ENCODE data around the gene SPG7.

The SPG7 gene

DNA sequence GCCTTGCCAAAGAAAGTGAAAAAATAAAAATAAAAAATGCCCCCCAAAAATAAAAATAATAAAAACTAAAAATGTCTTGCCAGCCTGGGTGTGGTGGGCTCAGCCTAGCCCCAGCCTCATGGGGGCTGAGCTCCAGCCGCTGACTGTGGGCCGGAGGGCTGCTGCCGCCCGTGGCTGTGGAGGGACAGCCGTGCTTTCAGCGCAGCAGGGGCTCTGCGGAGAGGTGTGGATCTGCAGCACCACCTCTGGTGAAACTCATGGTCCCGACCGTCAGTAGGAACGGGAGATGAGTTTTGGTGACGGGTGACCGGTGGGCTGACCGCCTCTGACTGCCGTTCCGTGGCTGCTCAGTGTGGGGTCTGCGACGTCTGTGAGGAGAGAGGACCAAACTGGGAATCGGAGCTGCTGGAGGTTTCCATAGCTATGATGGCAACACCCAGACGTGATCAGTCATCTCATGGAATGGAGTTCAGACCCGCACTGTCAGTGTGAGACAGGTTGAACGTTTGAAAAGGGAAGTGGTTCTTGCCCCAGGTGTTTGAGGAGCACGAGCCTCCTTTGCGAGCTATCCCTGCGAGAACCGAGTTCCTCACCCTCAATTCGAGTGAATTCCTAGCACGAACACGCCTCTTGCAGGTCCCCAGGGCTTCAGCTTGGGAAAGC lies 40.3 kb downstream of the SPG7 start:
- no peak for DNase-seq

DNA sequence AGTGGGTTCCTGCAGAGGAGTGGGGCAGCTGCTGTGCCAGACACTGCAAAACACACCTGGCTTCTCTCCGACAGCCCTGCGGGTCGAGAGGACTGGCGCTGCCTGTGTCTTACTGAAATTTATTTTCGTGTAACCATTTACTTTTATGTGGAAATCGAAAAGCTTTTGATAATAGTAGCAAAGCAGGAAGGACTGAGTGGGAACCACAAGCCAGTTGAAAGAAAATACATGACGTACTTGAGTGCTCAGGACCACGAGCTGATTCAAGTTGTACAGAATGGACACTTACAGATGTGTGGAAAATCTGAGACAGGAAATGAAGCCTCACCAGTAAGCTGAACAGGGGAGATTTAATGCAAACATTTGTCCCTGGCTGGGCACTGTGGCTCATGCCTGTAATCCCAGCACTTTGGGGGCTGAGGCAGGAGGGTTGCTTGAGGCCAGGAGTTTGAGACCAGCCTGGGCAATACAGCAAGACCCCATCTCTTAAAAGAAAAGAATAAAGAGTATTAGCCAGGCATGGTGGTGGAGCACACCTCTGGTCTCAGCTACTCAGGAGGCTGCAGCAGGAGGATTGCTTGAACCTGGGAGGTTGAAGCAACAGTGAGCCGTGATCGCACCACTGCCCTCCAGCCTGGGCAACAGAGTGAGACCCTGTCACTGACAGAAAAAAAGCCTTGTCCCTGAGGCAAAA lies 41.0 kb downstream of the SPG7 start:
- peak; percentile 20 to 43 for DNase-seq

DNA sequence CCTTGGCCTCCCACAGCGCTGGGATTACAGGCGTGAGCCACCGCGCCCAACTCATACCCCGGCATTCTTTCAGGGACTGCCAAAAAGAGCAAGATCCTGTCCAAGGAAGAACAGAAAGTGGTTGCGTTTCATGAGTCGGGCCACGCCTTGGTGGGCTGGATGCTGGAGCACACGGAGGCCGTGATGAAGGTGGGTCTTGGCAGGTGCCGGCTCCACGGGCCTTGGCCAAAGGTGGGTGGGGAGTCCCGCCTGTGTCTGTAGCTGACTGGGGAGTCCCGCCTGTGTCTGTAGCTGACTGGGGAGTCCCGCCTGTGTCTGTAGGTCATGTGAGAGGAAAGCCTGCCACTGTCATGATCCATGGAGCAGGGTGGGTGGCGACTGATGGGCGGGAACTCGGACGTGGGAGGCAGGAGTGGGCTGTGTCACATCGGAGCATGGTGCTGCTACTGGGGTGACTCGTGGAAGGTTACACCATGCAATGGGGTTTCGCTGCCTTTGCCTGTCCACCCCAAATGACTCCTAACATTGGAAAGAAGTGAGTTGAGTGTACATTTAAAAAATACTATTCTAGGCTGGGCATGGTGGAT lies 42.3 kb downstream of the SPG7 start:
- no peak for DNase-seq

DNA sequence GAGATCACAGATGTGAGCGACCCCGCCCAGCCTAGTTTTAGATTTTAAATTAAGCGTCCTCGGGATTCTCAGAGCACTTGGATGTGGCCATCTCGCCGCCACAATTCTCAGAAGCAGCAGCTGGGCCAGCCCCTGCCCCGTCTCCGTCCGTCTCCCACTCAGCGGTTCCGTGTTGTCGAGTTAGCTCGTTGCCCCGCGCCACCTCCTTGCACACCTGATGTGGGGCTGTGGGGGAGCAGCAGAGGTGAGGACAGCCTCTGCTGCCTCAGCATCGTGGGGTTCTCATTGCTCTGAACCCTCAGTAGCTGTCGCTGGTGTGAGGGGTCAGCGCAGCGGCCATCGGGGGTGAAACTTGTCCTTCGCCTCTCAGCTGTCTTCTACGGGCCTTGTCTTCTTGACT lies 44.1 kb downstream of the SPG7 start:
- no peak for DNase-seq

DNA sequence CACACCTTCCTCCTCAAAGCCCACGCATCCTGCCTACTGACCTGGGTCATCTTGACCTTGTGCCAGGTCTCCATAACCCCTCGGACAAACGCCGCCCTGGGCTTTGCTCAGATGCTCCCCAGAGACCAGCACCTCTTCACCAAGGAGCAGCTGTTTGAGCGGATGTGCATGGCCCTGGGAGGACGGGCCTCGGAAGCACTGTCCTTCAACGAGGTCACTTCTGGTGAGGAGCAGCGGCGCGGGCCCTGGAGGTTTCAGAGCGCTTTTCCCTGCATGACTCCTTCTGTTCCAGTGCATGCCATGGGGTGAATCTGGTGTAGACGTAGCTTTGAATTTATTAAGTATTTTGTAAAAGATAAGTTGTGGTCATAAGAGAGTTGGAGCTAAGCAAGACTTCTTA lies 44.7 kb downstream of the SPG7 start:
- DNase-seq: no peak

DNA sequence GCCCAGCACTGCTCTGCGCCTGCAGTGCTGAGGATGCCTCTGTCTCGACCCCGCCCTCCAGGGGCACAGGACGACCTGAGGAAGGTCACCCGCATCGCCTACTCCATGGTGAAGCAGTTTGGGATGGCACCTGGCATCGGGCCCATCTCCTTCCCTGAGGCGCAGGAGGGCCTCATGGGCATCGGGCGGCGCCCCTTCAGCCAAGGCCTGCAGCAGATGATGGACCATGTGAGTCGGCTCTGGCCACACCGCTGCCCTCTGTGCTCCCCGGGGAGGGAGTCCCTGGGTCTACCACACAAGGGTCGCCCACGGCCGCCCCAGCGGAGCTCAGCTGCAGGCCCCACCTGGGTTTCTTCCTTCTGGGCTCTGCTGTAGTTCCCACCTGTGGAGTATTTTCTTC lies 45.5 kb downstream of the SPG7 start:
- DNase-seq: no peak

DNA sequence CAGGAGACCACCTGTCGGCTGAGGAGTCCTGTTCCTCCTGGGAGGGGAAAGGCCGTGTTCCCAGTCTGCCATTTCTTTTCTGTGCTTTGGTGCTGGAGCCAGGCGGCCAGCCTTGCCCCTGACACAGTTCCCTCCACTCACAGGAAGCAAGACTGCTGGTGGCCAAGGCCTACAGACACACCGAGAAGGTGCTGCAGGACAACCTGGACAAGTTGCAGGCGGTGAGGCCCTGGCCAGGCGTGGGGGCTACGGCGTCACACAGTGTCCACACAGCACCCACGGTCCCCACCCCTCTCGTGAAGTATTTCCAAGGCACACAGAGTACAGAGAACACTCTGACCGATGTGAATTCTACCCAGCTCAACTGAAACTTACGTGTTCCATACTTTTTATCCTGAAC lies 46.1 kb downstream of the SPG7 start:
- no peak for DNase-seq

DNA sequence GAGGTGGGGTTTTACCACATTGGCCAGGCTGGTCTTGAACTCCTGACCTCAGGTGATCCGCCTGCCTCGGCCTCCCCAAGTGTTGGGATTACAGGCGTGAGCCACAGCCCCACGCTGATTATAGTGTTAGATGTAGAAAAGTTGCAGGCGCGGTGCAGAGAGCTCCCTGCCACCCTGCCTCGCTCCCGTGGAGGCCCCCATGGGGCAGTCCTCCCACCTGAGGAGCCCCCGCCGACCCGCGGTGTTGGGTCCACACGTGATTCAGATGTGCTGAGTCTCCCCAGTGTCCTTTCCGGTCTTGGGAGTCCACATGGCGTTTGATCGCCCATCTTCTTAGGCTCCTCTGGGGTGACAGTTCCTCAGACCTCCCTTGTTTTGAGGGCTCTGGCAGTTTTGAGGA lies 47.1 kb downstream of the SPG7 start:
- DNase-seq: no peak

DNA sequence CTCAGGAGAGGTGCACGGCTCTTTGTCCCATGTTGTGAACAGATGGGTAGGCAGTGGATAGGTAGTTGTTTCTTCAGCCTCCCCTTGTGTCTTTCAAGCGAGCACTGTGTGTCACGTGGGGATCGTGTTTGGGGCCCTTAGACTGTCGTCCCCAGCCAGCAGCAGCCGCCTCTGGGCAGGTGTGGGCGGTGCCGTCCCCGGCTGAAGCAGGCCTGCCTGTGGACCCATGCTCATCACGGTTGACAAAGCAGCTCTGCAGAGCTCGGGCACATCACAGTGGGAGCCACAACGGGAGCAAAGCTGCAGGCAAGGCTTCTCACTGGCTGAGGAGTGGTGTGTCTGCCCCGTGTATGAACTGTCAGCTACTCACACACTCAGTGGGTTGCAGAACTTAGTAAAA lies 47.6 kb downstream of the SPG7 start:
- no peak for DNase-seq

DNA sequence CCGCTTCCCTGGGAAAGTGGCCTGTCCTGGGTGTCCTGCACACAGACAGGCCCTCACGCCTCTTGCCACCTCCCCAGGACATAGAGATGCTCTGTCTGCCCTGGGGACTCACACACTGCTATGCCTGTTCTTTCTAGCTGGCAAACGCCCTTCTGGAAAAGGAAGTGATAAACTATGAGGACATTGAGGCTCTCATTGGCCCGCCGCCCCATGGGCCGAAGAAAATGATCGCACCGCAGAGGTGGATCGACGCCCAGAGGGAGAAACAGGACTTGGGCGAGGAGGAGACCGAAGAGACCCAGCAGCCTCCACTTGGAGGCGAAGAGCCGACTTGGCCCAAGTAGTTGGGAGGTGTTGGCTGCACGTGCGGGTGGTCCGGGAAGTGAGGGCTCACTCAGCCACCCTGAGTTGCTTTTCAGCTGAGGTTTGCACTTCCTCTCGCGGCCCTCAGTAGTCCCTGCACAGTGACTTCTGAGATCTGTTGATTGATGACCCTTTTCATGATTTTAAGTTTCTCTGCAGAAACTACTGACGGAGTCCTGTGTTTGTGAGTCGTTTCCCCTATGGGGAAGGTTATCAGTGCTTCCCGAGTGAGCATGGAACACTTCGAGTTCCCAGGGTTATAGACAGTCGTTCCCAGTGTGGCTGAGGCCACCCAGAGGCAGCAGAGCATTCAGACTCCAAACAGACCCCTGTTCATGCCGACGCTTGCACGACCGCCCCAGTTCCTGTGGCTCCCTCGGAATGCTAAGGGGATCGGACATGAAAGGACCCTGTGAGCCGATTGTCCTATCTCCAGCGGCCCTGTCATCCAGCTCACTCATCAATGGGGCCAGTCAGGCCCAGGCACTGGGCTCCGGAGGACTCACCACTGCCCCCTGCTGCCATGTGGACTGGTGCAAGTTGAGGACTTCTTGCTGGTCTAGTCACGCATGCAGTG lies 48.8 kb downstream of the SPG7 start:
- DNase-seq: peak; percentile 79 to 82

DNA sequence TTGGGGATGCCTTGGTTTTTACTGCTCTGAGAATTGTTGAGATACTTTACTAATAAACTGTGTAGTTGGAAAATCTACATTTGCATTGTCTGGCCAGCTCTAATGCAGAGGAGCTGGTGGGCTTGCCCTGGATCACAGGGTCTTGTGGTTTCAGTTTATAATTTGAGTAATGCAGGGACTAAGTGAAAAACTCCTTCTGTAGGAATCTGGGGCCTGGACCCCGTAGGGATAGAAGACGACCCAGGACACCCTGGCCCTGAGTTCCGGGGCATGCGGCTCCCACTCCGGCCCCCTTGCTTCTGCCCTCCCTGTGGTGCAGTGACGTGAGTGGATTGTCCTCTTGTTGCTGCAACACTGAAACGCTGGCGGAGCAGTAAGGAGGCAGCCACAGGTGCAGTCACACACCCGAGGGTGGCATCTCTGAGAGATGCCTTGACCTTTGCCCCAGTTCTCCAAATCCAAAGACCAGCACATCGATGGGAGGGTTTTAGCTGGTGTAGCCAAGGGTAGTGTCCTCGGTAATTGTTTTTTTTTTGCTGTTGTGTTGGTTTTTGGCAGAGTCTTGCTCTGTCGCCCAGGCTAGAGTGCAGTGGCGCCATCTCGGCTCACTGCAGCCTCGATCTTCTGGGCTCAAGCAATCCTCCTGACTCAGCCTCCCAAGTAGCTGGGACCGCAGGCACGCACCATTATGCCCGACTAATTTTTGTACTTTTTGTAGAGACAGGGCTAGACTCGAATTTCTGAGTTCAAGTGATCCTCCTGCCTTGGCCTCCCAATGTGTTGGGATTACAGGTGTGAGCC lies 49.7 kb downstream of the SPG7 start:
- DNase-seq: no peak

DNA sequence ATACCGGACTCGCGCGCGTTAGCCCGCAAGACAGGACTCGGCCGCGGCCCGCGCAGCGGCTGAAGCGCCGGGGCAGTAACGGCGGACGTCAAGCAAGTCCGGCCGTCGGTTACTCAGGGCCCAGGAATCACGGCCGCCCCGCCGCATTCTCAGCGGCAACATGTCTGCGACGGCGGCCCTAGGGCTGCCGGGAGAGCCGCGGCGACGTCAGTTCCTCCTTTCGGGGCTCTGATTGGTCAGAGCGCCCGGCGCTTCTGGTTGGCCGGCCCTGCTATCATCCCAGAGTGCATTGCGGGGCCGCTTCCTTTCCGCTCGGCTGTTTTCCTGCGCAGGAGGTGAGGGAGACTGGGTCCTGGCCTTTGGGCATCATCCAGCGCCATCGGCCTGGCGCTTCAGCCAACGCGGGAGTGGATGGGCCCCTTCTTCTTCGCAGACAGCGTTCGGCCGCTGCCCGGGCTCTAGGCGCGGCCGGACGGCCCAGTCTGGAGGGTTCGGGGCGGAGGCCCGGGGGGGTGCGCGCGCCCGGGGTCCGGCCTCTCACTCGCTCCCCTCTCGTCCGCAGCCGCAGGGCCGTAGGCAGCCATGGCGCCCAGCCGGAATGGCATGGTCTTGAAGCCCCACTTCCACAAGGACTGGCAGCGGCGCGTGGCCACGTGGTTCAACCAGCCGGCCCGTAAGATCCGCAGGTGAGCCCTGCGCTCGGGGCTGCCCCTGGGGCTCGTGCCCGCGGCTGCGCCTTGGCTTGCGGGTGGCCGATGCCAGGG lies 52.4 kb downstream of the SPG7 start, which contains the start of gene RPL13:
Gene RPL13 (plus strand): TSS at position 305 of the 764 bp plus-strand sequence. CDS start 278 bp downstream, at position 583.
- DNase-seq: peak; percentile 95

DNA sequence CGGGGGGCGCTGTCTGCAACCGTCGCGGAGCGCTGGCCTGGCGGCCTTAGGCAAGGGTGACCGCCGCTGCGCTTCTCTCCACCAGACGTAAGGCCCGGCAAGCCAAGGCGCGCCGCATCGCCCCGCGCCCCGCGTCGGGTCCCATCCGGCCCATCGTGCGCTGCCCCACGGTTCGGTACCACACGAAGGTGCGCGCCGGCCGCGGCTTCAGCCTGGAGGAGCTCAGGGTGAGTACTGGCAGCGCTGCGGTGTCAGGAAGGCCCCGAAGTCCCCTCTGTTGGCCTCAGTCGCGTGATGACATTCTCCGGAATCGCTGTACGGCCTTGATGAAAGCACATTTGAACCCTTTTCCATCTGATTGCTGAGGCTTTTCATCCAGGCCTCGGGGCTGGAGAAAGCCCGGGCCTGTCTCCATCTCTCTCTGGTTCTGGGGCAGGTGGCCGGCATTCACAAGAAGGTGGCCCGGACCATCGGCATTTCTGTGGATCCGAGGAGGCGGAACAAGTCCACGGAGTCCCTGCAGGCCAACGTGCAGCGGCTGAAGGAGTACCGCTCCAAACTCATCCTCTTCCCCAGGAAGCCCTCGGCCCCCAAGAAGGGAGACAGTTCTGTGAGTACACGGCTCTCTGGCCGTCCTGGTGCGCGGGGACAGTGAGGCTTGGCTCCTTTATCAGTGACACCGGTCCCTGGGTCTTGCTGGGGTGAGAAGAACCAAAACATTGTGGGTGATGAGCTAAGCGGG lies 53.1 kb downstream of the SPG7 start:
- DNase-seq: peak in 1 of 2 donors; percentile 36

DNA sequence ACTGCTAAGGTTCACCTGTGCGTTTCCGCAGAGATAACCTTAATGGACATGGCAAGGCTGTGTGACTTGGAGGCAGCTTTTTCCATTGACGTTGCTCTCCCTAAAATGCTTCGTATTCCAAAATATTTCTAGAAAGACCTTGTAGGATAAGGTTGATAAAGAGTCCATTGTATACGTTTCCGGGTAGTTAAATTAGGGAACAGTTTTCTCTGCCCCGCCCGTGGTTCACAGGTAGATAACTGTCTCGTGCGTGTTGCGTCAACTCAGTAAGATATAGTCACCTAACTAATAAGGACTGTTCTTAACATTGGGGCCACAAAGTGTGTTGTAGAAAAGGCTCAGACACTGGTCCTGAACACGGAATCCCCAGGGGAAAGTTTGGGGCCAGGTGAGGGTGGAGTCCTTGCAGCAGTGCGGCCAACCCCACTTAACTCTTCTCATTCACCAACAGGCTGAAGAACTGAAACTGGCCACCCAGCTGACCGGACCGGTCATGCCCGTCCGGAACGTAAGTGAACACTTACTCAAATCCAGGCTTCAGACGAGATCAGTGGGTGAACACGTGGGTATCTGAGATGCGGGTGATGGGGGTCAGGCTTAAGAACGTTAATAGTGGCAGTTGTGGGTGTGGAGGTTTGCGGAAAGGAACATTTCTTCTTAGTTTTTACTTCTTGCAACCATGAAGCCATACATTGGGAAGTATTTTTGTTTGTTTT lies 53.8 kb downstream of the SPG7 start:
- no peak for DNase-seq

DNA sequence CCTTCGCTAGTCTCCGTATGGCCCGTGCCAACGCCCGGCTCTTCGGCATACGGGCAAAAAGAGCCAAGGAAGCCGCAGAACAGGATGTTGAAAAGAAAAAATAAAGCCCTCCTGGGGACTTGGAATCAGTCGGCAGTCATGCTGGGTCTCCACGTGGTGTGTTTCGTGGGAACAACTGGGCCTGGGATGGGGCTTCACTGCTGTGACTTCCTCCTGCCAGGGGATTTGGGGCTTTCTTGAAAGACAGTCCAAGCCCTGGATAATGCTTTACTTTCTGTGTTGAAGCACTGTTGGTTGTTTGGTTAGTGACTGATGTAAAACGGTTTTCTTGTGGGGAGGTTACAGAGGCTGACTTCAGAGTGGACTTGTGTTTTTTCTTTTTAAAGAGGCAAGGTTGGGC lies 54.7 kb downstream of the SPG7 start:
- DNase-seq: no peak

DNA sequence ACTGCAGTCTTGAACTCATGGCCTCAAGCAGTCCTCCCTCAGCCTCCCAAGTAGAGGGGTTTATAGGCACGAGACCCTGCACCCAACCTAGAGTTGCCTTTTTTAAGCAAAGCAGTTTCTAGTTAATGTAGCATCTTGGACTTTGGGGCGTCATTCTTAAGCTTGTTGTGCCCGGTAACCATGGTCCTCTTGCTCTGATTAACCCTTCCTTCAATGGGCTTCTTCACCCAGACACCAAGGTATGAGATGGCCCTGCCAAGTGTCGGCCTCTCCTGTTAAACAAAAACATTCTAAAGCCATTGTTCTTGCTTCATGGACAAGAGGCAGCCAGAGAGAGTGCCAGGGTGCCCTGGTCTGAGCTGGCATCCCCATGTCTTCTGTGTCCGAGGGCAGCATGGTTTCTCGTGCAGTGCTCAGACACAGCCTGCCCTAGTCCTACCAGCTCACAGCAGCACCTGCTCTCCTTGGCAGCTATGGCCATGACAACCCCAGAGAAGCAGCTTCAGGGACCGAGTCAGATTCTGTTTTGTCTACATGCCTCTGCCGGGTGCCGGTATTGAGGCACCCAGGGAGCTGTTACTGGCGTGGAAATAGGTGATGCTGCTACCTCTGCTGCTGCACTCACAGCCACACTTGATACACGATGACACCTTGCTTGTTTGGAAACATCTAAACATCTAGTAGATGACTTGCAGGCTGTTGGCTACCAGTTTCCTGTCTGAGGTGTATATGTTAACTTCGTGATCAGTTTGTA lies 55.6 kb downstream of the SPG7 start:
- no peak for DNase-seq

DNA sequence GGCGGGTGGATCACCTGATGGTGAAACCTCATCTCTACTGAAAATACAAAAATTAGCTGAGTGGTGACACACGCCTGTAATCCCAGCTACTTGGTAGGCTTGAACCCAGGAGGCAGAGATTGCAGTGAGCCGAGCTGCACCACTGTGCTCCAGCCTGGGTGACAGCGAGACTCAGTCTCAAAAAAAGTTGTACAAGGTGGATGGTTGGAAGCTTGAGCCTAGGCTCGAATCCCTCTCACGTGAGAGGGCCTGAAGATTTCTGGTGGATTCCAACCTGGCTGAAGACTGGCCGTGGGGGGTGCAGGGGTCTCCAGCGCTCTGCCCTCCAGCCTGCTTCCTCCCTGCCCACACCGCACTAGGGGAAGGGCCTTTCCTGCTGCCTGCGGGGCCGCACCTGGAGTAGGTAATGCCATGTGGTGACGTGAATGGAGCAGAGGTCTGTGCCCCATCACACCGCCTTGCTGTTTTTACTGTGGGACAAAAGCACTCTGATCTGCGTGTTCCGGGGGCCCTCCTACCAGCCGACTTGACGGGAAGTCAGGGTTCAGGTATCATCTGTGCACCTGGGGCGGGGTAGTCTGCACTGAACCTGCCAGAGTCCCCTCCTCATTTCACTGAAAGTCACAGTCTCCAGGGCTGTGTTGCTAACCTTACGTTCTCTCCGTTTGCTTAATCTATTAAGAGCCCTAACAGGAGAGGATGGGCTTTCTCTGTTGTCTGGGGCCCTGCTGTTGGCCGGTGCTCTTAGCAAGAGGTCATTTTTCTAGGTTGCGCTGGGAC lies 56.5 kb downstream of the SPG7 start:
- DNase-seq: no peak

DNA sequence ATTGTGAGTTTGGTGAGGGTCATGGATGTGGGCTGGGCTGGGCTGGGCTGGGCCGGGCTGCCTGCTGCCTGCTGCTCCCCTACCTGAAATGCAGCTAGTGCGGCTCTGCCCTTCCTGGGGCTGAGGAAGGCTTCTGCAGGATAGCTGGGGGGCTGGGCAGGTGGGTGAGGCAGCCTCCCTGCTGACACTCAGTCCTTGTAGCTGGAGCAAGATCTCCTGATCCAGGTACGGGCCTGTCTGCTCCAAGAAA lies 57.0 kb downstream of the SPG7 start:
- DNase-seq: no peak

All from CD4-positive, alpha-beta T cell treated with Interleukin-4 for 1 hour (primary cell).